Measurements from ENCODE around the gene HOXC5. TPM values are rescaled to one million over a fixed set of nuclear protein-coding genes. Genes with fewer than 3 reads are reported as not detected.

HOXC5 gene
- total RNA-seq, 1 experiment from 2014 or later: not detected

DNA sequence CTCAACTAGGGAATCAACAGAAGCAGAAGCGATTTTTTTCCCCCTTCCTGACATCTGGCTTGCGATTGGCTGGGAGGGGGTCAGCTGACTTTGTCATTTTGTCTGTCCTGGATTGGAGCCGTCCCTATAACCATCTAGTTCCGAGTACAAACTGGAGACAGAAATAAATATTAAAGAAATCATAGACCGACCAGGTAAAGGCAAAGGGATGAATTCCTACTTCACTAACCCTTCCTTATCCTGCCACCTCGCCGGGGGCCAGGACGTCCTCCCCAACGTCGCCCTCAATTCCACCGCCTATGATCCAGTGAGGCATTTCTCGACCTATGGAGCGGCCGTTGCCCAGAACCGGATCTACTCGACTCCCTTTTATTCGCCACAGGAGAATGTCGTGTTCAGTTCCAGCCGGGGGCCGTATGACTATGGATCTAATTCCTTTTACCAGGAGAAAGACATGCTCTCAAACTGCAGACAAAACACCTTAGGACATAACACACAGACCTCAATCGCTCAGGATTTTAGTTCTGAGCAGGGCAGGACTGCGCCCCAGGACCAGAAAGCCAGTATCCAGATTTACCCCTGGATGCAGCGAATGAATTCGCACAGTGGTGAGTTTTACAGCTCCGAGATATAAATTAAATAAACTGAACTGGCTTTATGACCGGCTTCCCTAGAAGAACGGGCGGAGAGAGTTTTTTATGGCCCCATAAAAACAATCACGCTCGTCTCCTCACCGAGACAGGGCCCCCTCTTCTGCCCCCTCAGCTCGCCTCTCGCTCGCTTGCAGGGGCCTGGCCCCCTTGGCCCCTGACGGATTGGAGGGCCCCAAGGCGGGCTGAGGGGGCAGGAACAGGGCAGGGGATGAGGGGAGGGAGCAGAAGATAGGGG, 4.3 kb upstream of the HOXC5 start, which contains the start of gene HOXC6:
Gene HOXC6, plus strand, starts transcription at position 127 of the 888 bp plus-strand sequence. Its CDS starts 82 bp downstream, at position 209.
- no peak within 1 kb of the TSS; a peak in 1 of 7 replicates for H3K27ac Mint-ChIP-seq
- no peak within 1 kb of the TSS for H3K27ac ChIP-seq (ENCODE audit: insufficient read length, low read depth, low read length)

More for the DNA sequence above, 4.3 kb upstream of the HOXC5 start, which contains the start of gene HOXC6:
- Histone ChIP-seq H3K4ac (ENCODE audit: low read depth, low read length) (no peak within 1 kb of the TSS), H3K23me2 (ENCODE audit: insufficient read length, low read depth, low read length, poor library complexity, severe bottlenecking) (no peaks in the 10 kb centered on the region), H3K4me2 (ENCODE audit: insufficient read depth, insufficient read length, low read length) (peak within 1 kb of the TSS; percentile 28), H2BK12ac (ENCODE audit: insufficient read length, low read depth, low read length) (no peak within 1 kb of the TSS), H4K5ac (ENCODE audit: insufficient read length, low read depth, low read length) (no peak within 1 kb of the TSS), H3K23ac (ENCODE audit: insufficient read length, low read depth, low read length) (no peak within 1 kb of the TSS), H3K18ac (ENCODE audit: insufficient read length, low read depth, low read length) (no peak within 1 kb of the TSS), H3K14ac (ENCODE audit: insufficient read depth, low read length) (no peak within 1 kb of the TSS), H2AFZ (ENCODE audit: low read length) (no peak within 1 kb of the TSS), H3K79me1 (ENCODE audit: insufficient read depth, low read depth, low read length, poor library complexity, severe bottlenecking) (no peaks in the 10 kb centered on the region), H3K9me3 (ENCODE audit: control insufficient read depth, low read depth, low read length) (no peaks in the 10 kb centered on the region), H2AK5ac (ENCODE audit: insufficient read length, low read length) (no peak within 1 kb of the TSS), H2BK120ac (ENCODE audit: low read depth, low read length, poor library complexity, severe bottlenecking) (no peak within 1 kb of the TSS), H4K20me1 (ENCODE audit: control insufficient read depth, insufficient read depth, insufficient read length) (no peaks in the 10 kb centered on the region), H3K27me3 (ENCODE audit: insufficient read depth, low read length) (peaks cover 97% of the 10 kb centered on the region), H2BK20ac (ENCODE audit: low read depth, low read length, poor library complexity, severe bottlenecking) (no peak within 1 kb of the TSS), H3K79me2 (ENCODE audit: insufficient read depth, low read length) (no peaks in the 10 kb centered on the region), H3K9ac (ENCODE audit: extremely low read depth, insufficient read length, low read length) (no peak within 1 kb of the TSS), H4K91ac (ENCODE audit: insufficient read length, low read depth, low read length) (no peak within 1 kb of the TSS), H2BK5ac (ENCODE audit: insufficient read length, low read length) (no peak within 1 kb of the TSS), H4K8ac (replicated peaks; ENCODE audit: insufficient read length, low read depth, low read length) (no peak within 1 kb of the TSS), H3K4me1 (ENCODE audit: insufficient read depth, low read length) (no peaks in the 10 kb centered on the region), H3T11ph (ENCODE audit: low read length) (no peak within 1 kb of the TSS), H3K56ac (ENCODE audit: insufficient read length, low read depth, low read length) (no peak within 1 kb of the TSS), H2BK15ac (ENCODE audit: low read depth, low read length) (no peak within 1 kb of the TSS; the same call in 1 of the 2 replicates)
- H3K9me3 Mint-ChIP-seq: peaks cover 3 to 13% of the 10 kb centered on the region in 2 experiments; a peak in 3 of 5 replicates
- H3K4me1 Mint-ChIP-seq: peaks cover 14 to 25% of the 10 kb centered on the region in 2 experiments
- H3K4me3 Mint-ChIP-seq: peak within 1 kb of the TSS in 1 of 2 experiments; percentile 56; a peak in 2 of 5 replicates
- H3K27me3 Mint-ChIP-seq (ENCODE audit: low read depth): peaks cover 100% of the 10 kb centered on the region
- no peak for TF ChIP-seq CTCF (conservative IDR thresholded peaks at IDR 0.05)
- H3K36me3 Mint-ChIP-seq (ENCODE audit: insufficient read depth in 1 of 3, low read depth in 3 of 3): peaks cover 0 to 2% (median 0%) of the 10 kb centered on the region in 3 experiments; a peak in 1 of 7 replicates
- DNase-seq: no peak
- no CpG with 5 or more reads among the region's 36 CpGs for WGBS (ENCODE audit: extremely low coverage, insufficient read length, low lambda C conversion rate)
